H1 (cell line): Measurements from ENCODE around the gene NAIF1. TPM values are rescaled to one million over a fixed set of nuclear protein-coding genes. Genes with fewer than 3 reads are reported as not detected.

Experiments
- CTCF ChIA-PET: fragments of 300-600 bp; sonication (Branson Sonifier 250); formaldehyde crosslinking; loops from one replicate; lab custom pipeline; 2021; ENCODE audit not compliant: partially characterized antibody; lab: Charles Lee
- POLR2A ChIA-PET: fragments of 300-600 bp; sonication (Branson Sonifier 250); formaldehyde crosslinking; loops from one replicate; lab custom pipeline; 2021; ENCODE audit warnings: inconsistent platforms; ENCODE audit not compliant: partially characterized antibody; lab: Charles Lee
- DNase-seq, 2 experiments: peaks; one replicate each; pipeline versions ENCODE4 v3.0.0 to v3.0.0-alpha.2; 2010 to 2022; ENCODE audit warnings: low spot score in 2 of 2, low read depth in 1 of 2, mixed read lengths in 1 of 2
- FAIRE-seq: peaks from 2 replicates; lab custom pipeline; 2011; peaks lifted over from hg19 to GRCh38; lab: Jason Lieb, UNC
- H2AFZ ChIP-seq: 2 replicates; pipeline ENCODE4 v1.8.1; 2012; ENCODE audit warnings: low read length, inconsistent platforms
- H2AK5ac ChIP-seq: 2 replicates; pipeline ENCODE4 v1.6.1; 2013; ENCODE audit warnings: low read depth, low read length
- H2BK120ac ChIP-seq: replicated peaks from 2 replicates; pipeline ENCODE3; 2013; ENCODE audit warnings: low read depth, low read length, inconsistent platforms
- H2BK12ac ChIP-seq: 2 replicates; pipeline ENCODE4 v1.6.1; 2013; ENCODE audit warnings: low read depth, low read length
- H2BK15ac ChIP-seq: 2 replicates; pipeline ENCODE4 v1.6.1; 2013; ENCODE audit warnings: low read length
- H2BK20ac ChIP-seq: 2 replicates; pipeline ENCODE4 v1.6.1; 2013; ENCODE audit warnings: low read length
- H2BK5ac ChIP-seq: 2 replicates; pipeline ENCODE4 v1.6.1; 2013; ENCODE audit warnings: low read depth, low read length
- H3K14ac ChIP-seq: 2 replicates; pipeline ENCODE4 v1.6.1; 2013; ENCODE audit warnings: inconsistent platforms; ENCODE audit not compliant: insufficient read length
- H3K18ac ChIP-seq: 2 replicates; pipeline ENCODE4 v1.6.1; 2013; ENCODE audit warnings: low read length; ENCODE audit errors: extremely low read depth
- H3K23ac ChIP-seq: 2 replicates; pipeline ENCODE4 v1.6.1; 2013; ENCODE audit warnings: inconsistent platforms; ENCODE audit not compliant: insufficient read length
- H3K23me2 ChIP-seq: 2 replicates; pipeline ENCODE4 v1.6.1; 2013; ENCODE audit warnings: low read depth, low read length
- H3K27ac ChIP-seq: 2 replicates; pipeline ENCODE4 v1.6.1; 2011; ENCODE audit warnings: low read depth, low read length, inconsistent platforms
- H3K27me3 ChIP-seq, 4 experiments: replicated peaks in 1 of 4; 1 replicate in 1 of 4; 2 replicates in 3 of 4; pipeline versions ENCODE4 v1.6.1 to v1.8.1; 2011 to 2013; ENCODE audit warnings: low read length in 3 of 4, mild to moderate bottlenecking in 3 of 4, inconsistent platforms in 2 of 4, mixed read lengths in 2 of 4, moderate library complexity in 1 of 4; ENCODE audit not compliant: control insufficient read depth in 3 of 4, insufficient read depth in 3 of 4; ENCODE audit errors: extremely low read depth in 1 of 4
- H3K36me3 ChIP-seq, 4 experiments: 2 replicates each; pipeline versions ENCODE4 v1.6.1 to v1.8.1; 2011 to 2013; ENCODE audit warnings: mild to moderate bottlenecking in 4 of 4, low read length in 3 of 4, moderate library complexity in 2 of 4, control low read depth in 1 of 4, inconsistent platforms in 1 of 4; ENCODE audit not compliant: insufficient read depth in 4 of 4, control insufficient read depth in 2 of 4
- H3K4ac ChIP-seq: replicated peaks from 2 replicates; pipeline ENCODE3; 2013; ENCODE audit warnings: low read length, low read depth, mixed read lengths, inconsistent platforms; ENCODE audit not compliant: insufficient read length
- H3K4me1 ChIP-seq, 4 experiments: replicated peaks in 1 of 4; 1 replicate in 1 of 4; 2 replicates in 3 of 4; pipeline versions ENCODE4 v1.6.1 to v1.8.1; 2011 to 2013; ENCODE audit warnings: low read length in 3 of 4, inconsistent platforms in 2 of 4, mixed read lengths in 1 of 4; ENCODE audit not compliant: insufficient read depth in 4 of 4, control insufficient read depth in 3 of 4
- H3K4me2 ChIP-seq, 2 experiments: 2 replicates each; pipeline versions ENCODE4 v1.6.1 to v1.8.1; 2011 to 2013; ENCODE audit warnings: low read depth in 2 of 2, low read length in 2 of 2, control low read depth in 1 of 2, inconsistent platforms in 1 of 2, mild to moderate bottlenecking in 1 of 2; ENCODE audit not compliant: insufficient read depth in 1 of 2
- H3K4me3 ChIP-seq, 4 experiments: fragments of 200-600, 300-600 bp in 1 of 4; sonication (generic), shearing (Covaris generic), sonication (Bioruptor Twin) in 1 of 4; 2 replicates each; pipeline versions ENCODE4 v1.5.1 to v1.8.1; 2011 to 2016; ENCODE audit warnings: low read length in 4 of 4, low read depth in 3 of 4, control low read depth in 2 of 4, inconsistent platforms in 2 of 4, mild to moderate bottlenecking in 2 of 4, mixed read lengths in 1 of 4, moderate library complexity in 1 of 4; ENCODE audit not compliant: insufficient read depth in 2 of 4; ENCODE audit errors: extremely low read depth in 1 of 4
- H3K56ac ChIP-seq: replicated peaks from 2 replicates; pipeline ENCODE3; 2013; ENCODE audit warnings: low read depth, mild to moderate bottlenecking, mixed read lengths, low read length, inconsistent platforms; ENCODE audit not compliant: insufficient read length
- H3K79me1 ChIP-seq: 2 replicates; pipeline ENCODE4 v1.6.1; 2013; ENCODE audit warnings: low read depth, low read length, control low read depth
- H3K79me2 ChIP-seq, 2 experiments: 2 replicates each; pipeline versions ENCODE4 v1.6.1 to v1.8.1; 2012 to 2013; ENCODE audit warnings: low read length in 2 of 2, mild to moderate bottlenecking in 2 of 2, inconsistent platforms in 1 of 2; ENCODE audit not compliant: insufficient read depth in 2 of 2, control insufficient read depth in 1 of 2
- H3K9ac ChIP-seq, 4 experiments: replicated peaks in 1 of 4; 1 replicate in 1 of 4; 2 replicates in 3 of 4; pipeline versions ENCODE4 v1.6.1 to v1.8.1; 2011 to 2013; ENCODE audit warnings: low read depth in 3 of 4, low read length in 3 of 4, control low read depth in 2 of 4, mild to moderate bottlenecking in 2 of 4, moderate library complexity in 2 of 4, inconsistent platforms in 1 of 4; ENCODE audit errors: extremely low read depth in 1 of 4
- H3K9me3 ChIP-seq, 2 experiments: 2 replicates each; pipeline versions ENCODE4 v1.6.1 to v1.8.1; 2012 to 2013; ENCODE audit warnings: mild to moderate bottlenecking in 2 of 2, moderate library complexity in 2 of 2, control low read depth in 1 of 2, inconsistent platforms in 1 of 2, low read depth in 1 of 2, low read length in 1 of 2, mixed read lengths in 1 of 2; ENCODE audit not compliant: insufficient read depth in 2 of 2
- H4K20me1 ChIP-seq, 2 experiments: replicated peaks in 1 of 2; 2 replicates each; pipeline versions ENCODE3 to v1.8.1; 2011 to 2013; ENCODE audit warnings: inconsistent platforms in 2 of 2, low read length in 2 of 2, mild to moderate bottlenecking in 1 of 2; ENCODE audit not compliant: insufficient read depth in 2 of 2, control insufficient read depth in 1 of 2
- H4K5ac ChIP-seq: 2 replicates; pipeline ENCODE4 v1.6.1; 2013; ENCODE audit warnings: low read length, low read depth, mixed read lengths, inconsistent platforms; ENCODE audit not compliant: insufficient read length
- H4K8ac ChIP-seq: 2 replicates; pipeline ENCODE4 v1.8.0; 2013; ENCODE audit warnings: mild to moderate bottlenecking, moderate library complexity, low read length, inconsistent platforms; ENCODE audit not compliant: insufficient read depth; ENCODE audit errors: extremely low read depth
- H4K91ac ChIP-seq: replicated peaks from 2 replicates; pipeline ENCODE3; 2013; ENCODE audit warnings: low read length, mixed read lengths, inconsistent platforms; ENCODE audit not compliant: insufficient read length
- CBX8 ChIP-seq: fragments of 300-800, 300-1000 bp; sonication (generic); IDR thresholded peaks from 2 replicates; pipeline ENCODE4 v1.7.1; 2016; ENCODE audit warnings: low read depth, low read length, borderline replicate concordance
- FOSL1 ChIP-seq: IDR thresholded peaks from 2 replicates; pipeline ENCODE4 v1.6.1; 2011; ENCODE audit warnings: mild to moderate bottlenecking, low read depth, low read length, moderate library complexity; ENCODE audit not compliant: insufficient read depth
- NRF1 ChIP-seq: IDR thresholded peaks from 2 replicates; pipeline ENCODE4 v1.6.1; 2011; ENCODE audit warnings: mild to moderate bottlenecking, low read depth, low read length, improper control_type of control experiment
- RNF2 ChIP-seq: fragments of 200-900, 300-1000 bp; sonication (generic); IDR thresholded peaks from 2 replicates; pipeline ENCODE4 v1.7.1; 2016; ENCODE audit warnings: borderline replicate concordance, low read depth, mild to moderate bottlenecking, antibody characterized with exemption, low read length; ENCODE audit not compliant: poor library complexity, severe bottlenecking; ENCODE audit errors: missing control alignments
- WGBS, 2 experiments: shearing (Covaris generic) in 1 of 2; methylation state at CpG; one replicate each; pipeline versions ENCODE4 v1.1.6 to v1.1.7; 2013 to 2015; ENCODE audit warnings: low lambda C conversion rate in 2 of 2, mixed read lengths in 2 of 2, inconsistent platforms in 1 of 2, low coverage in 1 of 2, missing lambda C conversion rate in 1 of 2; ENCODE audit not compliant: insufficient replicate concordance in 2 of 2, insufficient coverage in 1 of 2, insufficient read length in 1 of 2; ENCODE audit errors: extremely low coverage in 1 of 2, missing lambda C conversion rate in 1 of 2; 5-methylcytosine and 5-hydroxymethylcytosine counted together
- polyA plus RNA-seq, 7 experiments: library from polyadenylated mRNA; depleted of rRNA in 3 of 7; stranded (reverse) in 5 of 7; unstranded in 2 of 7; fragments of >200 nt in 5 of 7; fragments of 200-250 nt in 2 of 7; gene quantifications; 1 replicate in 5 of 7; 2 replicates in 1 of 7; 4 replicates in 1 of 7; pipeline versions ENCODE4 v1.2.1 to v1.2.3, GENCODE V29; 2011 to 2013; ENCODE audit warnings: missing spikeins in 2 of 7, mixed read lengths in 2 of 7
- total RNA-seq: library from RNA; stranded (reverse); fragmentation: NEBNext Ultra II Directional; extraction: Animal tissue kit (Norgen Biotek cat#: 25700); gene quantifications from 2 replicates; pipeline ENCODE4 v1.2.1, GENCODE V29; 2021

NAIF1 gene
- total and polyA plus RNA-seq, 2 of the 8 experiments (the other 6 are each of a cell fraction or from before 2014, with no cell fraction given): 8.7 to 9.0 TPM

GRCh38 chr9:128102861-128103588, 35.9 kb upstream of the NAIF1 start:
- CTCF ChIA-PET: interaction anchor here (0.8 to 10.5 kb wide), 18 partner anchors 9 to 161 kb away, joined by 3 to 114 read pairs (median 4); no protein-coding TSS in a partner anchor
- Histone ChIP-seq H3K79me1 (peaks cover 14% of the 10 kb centered on the region), H3K4me1 (peaks cover 11 to 22% (median 16%) of the 10 kb centered on the region in 4 experiments), H3K4ac (no peak overlapping the region), H2BK5ac (no peak overlapping the region), H2BK20ac (no peak overlapping the region), H3K14ac (no peak overlapping the region), H4K8ac (no peak overlapping the region), H3K9me3 (no peaks in the 10 kb centered on the region), H2BK15ac (no peak overlapping the region), H3K27ac (no peak overlapping the region), H3K18ac (no peak overlapping the region), H3K4me3 (no peak overlapping the region), H3K36me3 (peaks cover 25 to 54% (median 42%) of the 10 kb centered on the region in 4 experiments), H4K91ac (no peak overlapping the region), H4K5ac (no peak overlapping the region), H3K23me2 (peaks cover 9% of the 10 kb centered on the region), H3K4me2 (no peak overlapping the region), H4K20me1 (peaks cover 9 to 35% of the 10 kb centered on the region in 2 experiments), H3K79me2 (peaks cover 0 to 20% of the 10 kb centered on the region in 2 experiments; a peak in 2 of 4 replicates), H2BK12ac (no peak overlapping the region), H2BK120ac (no peak overlapping the region), H3K27me3 (no peaks in the 10 kb centered on the region), H3K56ac (peak overlapping the region; percentile 22), H2AK5ac (no peak overlapping the region), H3K23ac (no peak overlapping the region), H2AFZ (no peak overlapping the region), H3K9ac (no peak overlapping the region)
- FAIRE-seq (no peak), DNase-seq (no peak)
- 93% methylated on average over 23 of the region's 23 CpGs; no CpG with 5 or more reads in 1 of the 2 experiments for WGBS, 2 experiments
- POLR2A ChIA-PET: interaction anchor here (0.6 to 12.1 kb wide), 7 partner anchors 8 to 101 kb away, joined by 3 to 119 read pairs (median 4); no protein-coding TSS in a partner anchor
- TF ChIP-seq RNF2 (no peak), CBX8 (no peak), NRF1 (no peak), FOSL1 (no peak)
